Measurements from ENCODE around the gene CCDC107. TPM values are rescaled to one million over a fixed set of nuclear protein-coding genes. Genes with fewer than 3 reads are reported as not detected.

The CCDC107 gene
- total and polyA plus RNA-seq, 12 donors, result 37.9 to 210 (median 46.9) TPM

GRCh38 chr9:35669331-35670145 lies 11.4 kb downstream of the CCDC107 start:
- H3K4me3 ChIP-seq, result no peak overlapping the region
- no peak for DNase-seq
- ATAC-seq, result no peak
- 73% methylated on average over 6 of the region's 6 CpGs for WGBS, 2 donors
- peaks cover 0 to 25% (median 15%) of the 10 kb centered on the region in 9 donors for H3K4me1 ChIP-seq
- no peaks in the 10 kb centered on the region for H3K9me3 ChIP-seq
- H3K36me3 ChIP-seq, result no peaks in the 10 kb centered on the region
- intact Hi-C loops (cut with DNase I), result loop anchor here in 2 of 10 donors (10.0 kb wide), 1 partner anchor 55 kb away; no protein-coding TSS in a partner anchor
- no peak overlapping the region for H3K27ac ChIP-seq
- no peaks in the 10 kb centered on the region for H3K27me3 ChIP-seq
- TF ChIP-seq, protein P1, sequence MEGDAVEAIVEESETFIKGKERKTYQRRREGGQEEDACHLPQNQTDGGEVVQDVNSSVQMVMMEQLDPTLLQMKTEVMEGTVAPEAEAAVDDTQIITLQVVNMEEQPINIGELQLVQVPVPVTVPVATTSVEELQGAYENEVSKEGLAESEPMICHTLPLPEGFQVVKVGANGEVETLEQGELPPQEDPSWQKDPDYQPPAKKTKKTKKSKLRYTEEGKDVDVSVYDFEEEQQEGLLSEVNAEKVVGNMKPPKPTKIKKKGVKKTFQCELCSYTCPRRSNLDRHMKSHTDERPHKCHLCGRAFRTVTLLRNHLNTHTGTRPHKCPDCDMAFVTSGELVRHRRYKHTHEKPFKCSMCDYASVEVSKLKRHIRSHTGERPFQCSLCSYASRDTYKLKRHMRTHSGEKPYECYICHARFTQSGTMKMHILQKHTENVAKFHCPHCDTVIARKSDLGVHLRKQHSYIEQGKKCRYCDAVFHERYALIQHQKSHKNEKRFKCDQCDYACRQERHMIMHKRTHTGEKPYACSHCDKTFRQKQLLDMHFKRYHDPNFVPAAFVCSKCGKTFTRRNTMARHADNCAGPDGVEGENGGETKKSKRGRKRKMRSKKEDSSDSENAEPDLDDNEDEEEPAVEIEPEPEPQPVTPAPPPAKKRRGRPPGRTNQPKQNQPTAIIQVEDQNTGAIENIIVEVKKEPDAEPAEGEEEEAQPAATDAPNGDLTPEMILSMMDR (IDR thresholded peaks at IDR 0.05), result no peak

- Histone ChIP-seq H3K4me3 (no peak within 1 kb of the TSS), H3K4me1 (peaks cover 0 to 23% (median 13%) of the 10 kb centered on the region in 9 donors), H3K27me3 (peaks cover 0 to 16% (median 0%) of the 10 kb centered on the region in 7 donors), H3K36me3 (no peaks in the 10 kb centered on the region), H3K27ac (no peak within 1 kb of the TSS), H3K9me3 (no peaks in the 10 kb centered on the region)
- DNase-seq (peak; percentile 43 to 56), ATAC-seq (peak; percentile 29 to 86 (median 66))
- WGBS, 2 donors, result 49 to 59% methylated on average over 10 of the region's 10 CpGs
- intact Hi-C loops (cut with DNase I), result no loop called here
- TF ChIP-seq, protein P1 (IDR thresholded peaks at IDR 0.05), result no peak
Measured at GRCh38 chr9:35673132-35674024, 15.3 kb downstream of the CCDC107 start, which contains the start of gene CA9. Gene CA9 (plus strand): TSS chr9:35673928. CDS start chr9:35673960, 32 bp downstream.

DNA sequence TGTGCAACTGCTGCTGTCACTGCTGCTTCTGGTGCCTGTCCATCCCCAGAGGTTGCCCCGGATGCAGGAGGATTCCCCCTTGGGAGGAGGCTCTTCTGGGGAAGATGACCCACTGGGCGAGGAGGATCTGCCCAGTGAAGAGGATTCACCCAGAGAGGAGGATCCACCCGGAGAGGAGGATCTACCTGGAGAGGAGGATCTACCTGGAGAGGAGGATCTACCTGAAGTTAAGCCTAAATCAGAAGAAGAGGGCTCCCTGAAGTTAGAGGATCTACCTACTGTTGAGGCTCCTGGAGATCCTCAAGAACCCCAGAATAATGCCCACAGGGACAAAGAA lies 15.9 kb downstream of the CCDC107 start:
- peak in 1 of 8 donors; percentile 3 for ATAC-seq
- Histone ChIP-seq H3K4me1 (peaks cover 0 to 23% (median 13%) of the 10 kb centered on the region in 9 donors), H3K27me3 (peaks cover 0 to 16% (median 0%) of the 10 kb centered on the region in 7 donors), H3K4me3 (no peak overlapping the region), H3K36me3 (no peaks in the 10 kb centered on the region), H3K9me3 (no peaks in the 10 kb centered on the region), H3K27ac (no peak overlapping the region)
- TF ChIP-seq, protein P1 (IDR thresholded peaks at IDR 0.05), result no peak
- 79 to 80% methylated on average over 3 of the region's 3 CpGs for WGBS, 2 donors
- DNase-seq, result no peak
- intact Hi-C loops (cut with DNase I), result no loop called here

GRCh38 chr9:35675204-35675603 lies 17.1 kb downstream of the CCDC107 start:
- peak in 2 of 8 donors; percentile 3 to 12 for ATAC-seq
- H3K36me3 ChIP-seq, result no peaks in the 10 kb centered on the region
- peaks cover 0 to 16% (median 0%) of the 10 kb centered on the region in 7 donors for H3K27me3 ChIP-seq
- TF ChIP-seq, protein P1 (IDR thresholded peaks at IDR 0.05), result no peak
- H3K9me3 ChIP-seq, result no peaks in the 10 kb centered on the region
- H3K4me1 ChIP-seq, result peaks cover 0 to 23% (median 13%) of the 10 kb centered on the region in 9 donors
- no peak for DNase-seq
- H3K27ac ChIP-seq, result no peak overlapping the region
- intact Hi-C loops (cut with DNase I), result no loop called here
- 42 to 47% methylated on average over 13 of the region's 13 CpGs for WGBS, 2 donors
- H3K4me3 ChIP-seq, result peak overlapping the region in 9 of 10 donors; percentile 36 to 75 (median 59)
